GM12878 (cell line): ENCODE results near the gene WNT3A. TPM values are rescaled to one million over a fixed set of nuclear protein-coding genes. Genes with fewer than 3 reads are reported as not detected.

Source experiments
- ATAC-seq: fragments of 200-7000 bp; cut with Tn5 transposase; 3 replicates; pipeline ENCODE4 v1.9.1; 2020; ENCODE audit warnings: mild to moderate bottlenecking, moderate library complexity
- BruUV-seq: library from RNA; stranded (reverse); fragments of 400-500 nt; replicated peaks from 2 replicates; lab custom pipeline; 2021; lab: Mats Ljungman, UMichigan
- CTCF ChIA-PET: fragments of 300-600 bp; sonication (Branson Sonifier 250); formaldehyde crosslinking; extraction: SDS; loops from one replicate; lab custom pipeline; 2021; ENCODE audit warnings: inconsistent platforms; lab: Yijun Ruan, JAX
- POLR2A ChIA-PET: fragments of 350-600 bp; formaldehyde crosslinking; extraction: SDS; loops from one replicate; lab custom pipeline; 2021; ENCODE audit warnings: inconsistent platforms; lab: Charles Lee
- RAD21 ChIA-PET: fragments of 300-600 bp; sonication (Branson Sonifier 250); formaldehyde crosslinking; loops from one replicate; lab custom pipeline; 2023; ENCODE audit warnings: antibody characterized with exemption; ENCODE audit not compliant: unreplicated experiment; lab: Charles Lee
- SMC1A ChIA-PET: fragments of 300-600 bp; sonication (Branson Sonifier 250); formaldehyde crosslinking; loops from one replicate; lab custom pipeline; 2023; ENCODE audit not compliant: unreplicated experiment, uncharacterized antibody; lab: Charles Lee
- DNase-seq: peaks from one replicate; pipeline ENCODE4 v3.0.0-alpha.2; 2011; ENCODE audit warnings: low read depth, low spot score
- FAIRE-seq: peaks from 3 replicates; lab custom pipeline; 2011; peaks lifted over from hg19 to GRCh38; lab: Jason Lieb, UNC
- H2AFZ ChIP-seq: 2 replicates; pipeline ENCODE4 v1.6.0; 2011; ENCODE audit warnings: low read depth, low read length, control low read depth; ENCODE audit not compliant: control insufficient read depth
- H3K27ac ChIP-seq: 2 replicates; pipeline ENCODE4 v1.5.1; 2011; ENCODE audit warnings: control low read depth; ENCODE audit not compliant: control insufficient read depth, insufficient read depth
- H3K27me3 ChIP-seq, 2 experiments: replicated peaks in 1 of 2; 2 replicates each; pipeline versions ENCODE4 v1.6.0 to v1.6.1; 2011; ENCODE audit warnings: low read length in 1 of 2; ENCODE audit not compliant: control insufficient read depth in 2 of 2, insufficient read depth in 2 of 2
- H3K36me3 ChIP-seq, 2 experiments: 2 replicates each; pipeline ENCODE4 v1.5.1; 2011; ENCODE audit warnings: low read length in 1 of 2; ENCODE audit not compliant: control insufficient read depth in 2 of 2, insufficient read depth in 2 of 2
- H3K4me1 ChIP-seq: 2 replicates; pipeline ENCODE4 v1.6.1; 2011; ENCODE audit warnings: mild to moderate bottlenecking, low read length, moderate library complexity, mixed read lengths; ENCODE audit not compliant: control insufficient read depth, insufficient read depth
- H3K4me2 ChIP-seq: 2 replicates; pipeline ENCODE4 v1.6.0; 2011; ENCODE audit warnings: control low read depth; ENCODE audit not compliant: control insufficient read depth, insufficient read depth
- H3K4me3 ChIP-seq: fragments of 200-600 bp; sonication (generic); 2 replicates; pipeline ENCODE4 v1.5.1; 2016
- H3K79me2 ChIP-seq: 2 replicates; pipeline ENCODE4 v1.6.0; 2011; ENCODE audit warnings: low read length; ENCODE audit not compliant: control insufficient read depth, insufficient read depth
- H3K9ac ChIP-seq: 2 replicates; pipeline ENCODE4 v1.8.0; 2011; ENCODE audit warnings: low read length, control low read depth, mixed read lengths; ENCODE audit not compliant: control insufficient read depth, insufficient read depth
- H3K9me3 ChIP-seq: replicated peaks from 3 replicates; pipeline ENCODE4 v1.5.1; 2011; ENCODE audit warnings: mild to moderate bottlenecking, low read length; ENCODE audit not compliant: control insufficient read depth, insufficient read depth
- H4K20me1 ChIP-seq: 2 replicates; pipeline ENCODE4 v1.6.0; 2011; ENCODE audit not compliant: control insufficient read depth, insufficient read depth
- BACH1 ChIP-seq: fragments of 450-650 bp; IDR thresholded peaks from 2 replicates; pipeline ENCODE4 v1.6.1; 2017; ENCODE audit warnings: mild to moderate bottlenecking, borderline replicate concordance
- FOXM1 ChIP-seq: IDR thresholded peaks from 2 replicates; pipeline ENCODE4 v1.6.1; 2012; ENCODE audit warnings: low read depth, mild to moderate bottlenecking, inconsistent platforms, low read length, moderate library complexity
- KLF5 ChIP-seq: fragments of 450-650 bp; IDR thresholded peaks from 2 replicates; pipeline ENCODE4 v1.6.1; 2014; ENCODE audit warnings: mild to moderate bottlenecking; ENCODE audit not compliant: partially characterized antibody
- MEF2A ChIP-seq: IDR thresholded peaks from 2 replicates; pipeline ENCODE4 v1.6.1; 2011; ENCODE audit warnings: low read depth, mild to moderate bottlenecking, low read length, moderate library complexity; ENCODE audit not compliant: insufficient read depth
- PAX5 ChIP-seq: IDR thresholded peaks from 2 replicates; pipeline ENCODE4 v1.6.1; 2011; ENCODE audit warnings: low read depth, low read length, borderline replicate concordance
- PAX8 ChIP-seq: fragments of 450-650 bp; IDR thresholded peaks from 2 replicates; pipeline ENCODE4 v1.6.1; 2017; ENCODE audit warnings: mild to moderate bottlenecking, moderate library complexity
- RAD21 ChIP-seq: IDR thresholded peaks from 2 replicates; pipeline ENCODE4 v1.6.1; 2011; ENCODE audit warnings: mild to moderate bottlenecking, low read depth, low read length, moderate library complexity; ENCODE audit not compliant: insufficient read depth
- RFX5 ChIP-seq: IDR thresholded peaks from 2 replicates; pipeline ENCODE4 v1.6.1; 2011; ENCODE audit warnings: low read depth, low read length, improper control_type of control experiment
- SMAD5 ChIP-seq: IDR thresholded peaks from 2 replicates; pipeline ENCODE4 v1.6.1; 2016; ENCODE audit warnings: antibody characterized with exemption, low read depth
- SPI1 ChIP-seq: IDR thresholded peaks from 2 replicates; pipeline ENCODE4 v1.6.1; 2011; ENCODE audit warnings: low read depth, mild to moderate bottlenecking, low read length, moderate library complexity, borderline replicate concordance; ENCODE audit not compliant: insufficient read depth
- SREBF2 ChIP-seq: IDR thresholded peaks from 2 replicates; pipeline ENCODE4 v1.6.1; 2012; ENCODE audit warnings: mild to moderate bottlenecking, low read length
- STAT3 ChIP-seq: IDR thresholded peaks from 2 replicates; pipeline ENCODE4 v1.6.1; 2011; ENCODE audit warnings: low read depth, low read length, improper control_type of control experiment
- YBX1 ChIP-seq: fragments of 450-650 bp; IDR thresholded peaks from 2 replicates; pipeline ENCODE4 v1.6.1; 2016; ENCODE audit warnings: antibody characterized with exemption
- ZNF24 ChIP-seq: fragments of 450-650 bp; IDR thresholded peaks from 2 replicates; pipeline ENCODE4 v1.6.1; 2017; ENCODE audit warnings: antibody characterized with exemption, mild to moderate bottlenecking
- WGBS: methylation state at CpG from one replicate; pipeline ENCODE4 v1.1.6; 2016; ENCODE audit warnings: low lambda C conversion rate; ENCODE audit not compliant: insufficient replicate concordance, insufficient coverage; ENCODE audit errors: missing lambda C conversion rate; 5-methylcytosine and 5-hydroxymethylcytosine counted together
- in situ Hi-C: fragments of 300-500 bp; cut with MboI; formaldehyde crosslinking; loops from 9 replicates; pipeline ENCODE4 v1.14.3; 2018; ENCODE audit warnings: mixed read lengths
- intact Hi-C: fragments of 100-400 bp; cut with micrococcal nuclease; formaldehyde crosslinking; loops from one replicate; pipeline ENCODE4 v1.14.2; 2022; ENCODE audit not compliant: unreplicated experiment
- polyA plus RNA-seq, 11 experiments: library from polyadenylated mRNA; depleted of rRNA in 4 of 11; unstranded in 6 of 11; stranded (reverse) in 5 of 11; fragments of >200 nt; fragmentation: Nextera tagmentation in 4 of 11; fragmentation: Illumina TruSeq in 1 of 11; extraction: Ambion mirVana in 4 of 11; extraction: Trizol in 1 of 11; gene quantifications; 1 replicate in 1 of 11; 2 replicates in 10 of 11; pipeline versions ENCODE4 v1.2.1 to v1.2.3, GENCODE V29; 2011 to 2016; ENCODE audit warnings: inconsistent platforms in 2 of 11, missing spikeins in 2 of 11, low read depth in 1 of 11
- total RNA-seq, 4 experiments: library from RNA; depleted of rRNA in 3 of 4; stranded (reverse); fragments of >200 nt in 3 of 4; fragmentation: Illumina TruSeq in 1 of 4; extraction: Trizol in 1 of 4; gene quantifications; 2 replicates each; pipeline versions ENCODE4 v1.2.1 to v1.2.3, GENCODE V29; 2013 to 2021
- TF ChIP-seq, protein P1 (sequence below): fragments of 450-650 bp; IDR thresholded peaks from 2 replicates; pipeline ENCODE4 v1.6.1; 2017; ENCODE audit warnings: mild to moderate bottlenecking, moderate library complexity
- TF ChIP-seq, protein P2 (sequence below): fragments of 450-650 bp; IDR thresholded peaks from 2 replicates; pipeline ENCODE4 v1.6.1; 2017; ENCODE audit warnings: mild to moderate bottlenecking
- TF ChIP-seq, protein P3 (sequence below): fragments of 450-650 bp; IDR thresholded peaks from 2 replicates; pipeline ENCODE4 v1.6.1; 2016; ENCODE audit warnings: mild to moderate bottlenecking

Gene WNT3A
- total and polyA plus RNA-seq, 10 of the 15 experiments (the other 5 are each of a cell fraction or from before 2014, with no cell fraction given) = 0.16 TPM; not detected in 9

DNA sequence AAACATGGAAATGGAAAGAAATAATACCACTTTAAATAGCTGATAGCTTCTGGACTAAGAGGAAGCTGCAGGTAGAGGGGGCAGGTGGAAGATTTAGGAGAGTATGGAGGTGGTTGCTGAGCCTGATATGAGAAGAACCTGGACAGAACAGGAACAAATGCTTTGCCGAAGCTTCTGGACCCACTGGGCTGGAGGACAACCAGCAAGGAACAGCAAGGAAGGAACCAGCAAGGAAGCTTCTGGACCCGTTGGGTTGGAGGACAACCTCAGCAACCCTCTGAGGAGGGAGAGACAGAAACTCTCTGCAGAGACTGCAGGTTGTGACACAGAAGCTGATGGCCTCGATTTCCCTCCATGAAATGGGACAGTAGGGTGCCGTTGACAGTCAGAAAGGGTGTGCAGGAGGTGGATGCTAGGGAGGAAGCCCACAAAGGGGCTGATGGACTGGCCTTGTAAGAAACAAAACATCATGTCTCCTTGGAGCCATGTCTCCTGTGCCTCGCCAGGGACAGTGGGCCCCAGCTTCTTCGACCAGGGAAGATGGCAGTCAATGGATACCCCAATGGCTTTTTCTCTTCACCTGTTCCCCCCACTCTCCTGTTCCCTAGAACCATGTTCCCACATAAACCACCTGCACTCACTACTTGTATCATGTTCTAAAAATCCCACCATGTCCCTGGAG is 8.3 kb upstream of the WNT3A start:
- POLR2A ChIA-PET = no interaction called here
- Histone ChIP-seq H3K79me2 (no peaks in the 10 kb centered on the region), H3K9me3 (no peaks in the 10 kb centered on the region; the same call in 2 of the 3 replicates), H3K4me3 (no peak overlapping the region), H3K27ac (no peak overlapping the region), H3K4me1 (no peaks in the 10 kb centered on the region), H4K20me1 (no peaks in the 10 kb centered on the region), H3K36me3 (no peaks in the 10 kb centered on the region), H2AFZ (no peak overlapping the region), H3K4me2 (no peak overlapping the region), H3K27me3 (no peaks in the 10 kb centered on the region; a peak in 1 of 4 replicates), H3K9ac (no peak overlapping the region)
- CTCF ChIA-PET = interaction anchor here (0.6 to 3.7 kb wide), 18 partner anchors 9 to 1168 kb away, joined by 3 to 40 read pairs (median 4); partner anchors contain the start of gene IBA57
- DNase-seq (no peak), ATAC-seq (no peak), FAIRE-seq (no peak)
- WGBS = 24% methylated on average over 6 of the region's 6 CpGs
- SMC1A ChIA-PET = interaction anchor here (1.0 to 1.8 kb wide), 3 partner anchors 12 to 168 kb away, joined by 3 to 5 read pairs (median 4); no protein-coding TSS in a partner anchor
- in situ Hi-C loops = no loop called here
- intact Hi-C loops = loop anchor here (1.0 to 2.0 kb wide), 2 partner anchors 168 to 516 kb away; no protein-coding TSS in a partner anchor
- RAD21 ChIA-PET = interaction anchor here (1.2 to 3.3 kb wide), 3 partner anchors 75 to 168 kb away, joined by 3 to 34 read pairs (median 4); partner anchors contain the start of gene IBA57
- BruUV-seq = no TSS peak
- TF ChIP-seq STAT3 (no peak), ZNF24 (no peak), SMAD5 (no peak), SPI1 (no peak), PAX5 (no peak), SREBF2 (no peak), BACH1 (no peak), PAX8 (no peak), KLF5 (no peak), FOXM1 (no peak), RFX5 (no peak), MEF2A (no peak), RAD21 (no peak), YBX1 (no peak)
- TF ChIP-seq, protein P1, sequence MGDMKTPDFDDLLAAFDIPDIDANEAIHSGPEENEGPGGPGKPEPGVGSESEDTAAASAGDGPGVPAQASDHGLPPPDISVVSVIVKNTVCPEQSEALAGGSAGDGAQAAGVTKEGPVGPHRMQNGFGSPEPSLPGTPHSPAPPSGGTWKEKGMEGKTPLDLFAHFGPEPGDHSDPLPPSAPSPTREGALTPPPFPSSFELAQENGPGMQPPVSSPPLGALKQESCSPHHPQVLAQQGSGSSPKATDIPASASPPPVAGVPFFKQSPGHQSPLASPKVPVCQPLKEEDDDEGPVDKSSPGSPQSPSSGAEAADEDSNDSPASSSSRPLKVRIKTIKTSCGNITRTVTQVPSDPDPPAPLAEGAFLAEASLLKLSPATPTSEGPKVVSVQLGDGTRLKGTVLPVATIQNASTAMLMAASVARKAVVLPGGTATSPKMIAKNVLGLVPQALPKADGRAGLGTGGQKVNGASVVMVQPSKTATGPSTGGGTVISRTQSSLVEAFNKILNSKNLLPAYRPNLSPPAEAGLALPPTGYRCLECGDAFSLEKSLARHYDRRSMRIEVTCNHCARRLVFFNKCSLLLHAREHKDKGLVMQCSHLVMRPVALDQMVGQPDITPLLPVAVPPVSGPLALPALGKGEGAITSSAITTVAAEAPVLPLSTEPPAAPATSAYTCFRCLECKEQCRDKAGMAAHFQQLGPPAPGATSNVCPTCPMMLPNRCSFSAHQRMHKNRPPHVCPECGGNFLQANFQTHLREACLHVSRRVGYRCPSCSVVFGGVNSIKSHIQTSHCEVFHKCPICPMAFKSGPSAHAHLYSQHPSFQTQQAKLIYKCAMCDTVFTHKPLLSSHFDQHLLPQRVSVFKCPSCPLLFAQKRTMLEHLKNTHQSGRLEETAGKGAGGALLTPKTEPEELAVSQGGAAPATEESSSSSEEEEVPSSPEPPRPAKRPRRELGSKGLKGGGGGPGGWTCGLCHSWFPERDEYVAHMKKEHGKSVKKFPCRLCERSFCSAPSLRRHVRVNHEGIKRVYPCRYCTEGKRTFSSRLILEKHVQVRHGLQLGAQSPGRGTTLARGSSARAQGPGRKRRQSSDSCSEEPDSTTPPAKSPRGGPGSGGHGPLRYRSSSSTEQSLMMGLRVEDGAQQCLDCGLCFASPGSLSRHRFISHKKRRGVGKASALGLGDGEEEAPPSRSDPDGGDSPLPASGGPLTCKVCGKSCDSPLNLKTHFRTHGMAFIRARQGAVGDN = no peak
- TF ChIP-seq, protein P2, sequence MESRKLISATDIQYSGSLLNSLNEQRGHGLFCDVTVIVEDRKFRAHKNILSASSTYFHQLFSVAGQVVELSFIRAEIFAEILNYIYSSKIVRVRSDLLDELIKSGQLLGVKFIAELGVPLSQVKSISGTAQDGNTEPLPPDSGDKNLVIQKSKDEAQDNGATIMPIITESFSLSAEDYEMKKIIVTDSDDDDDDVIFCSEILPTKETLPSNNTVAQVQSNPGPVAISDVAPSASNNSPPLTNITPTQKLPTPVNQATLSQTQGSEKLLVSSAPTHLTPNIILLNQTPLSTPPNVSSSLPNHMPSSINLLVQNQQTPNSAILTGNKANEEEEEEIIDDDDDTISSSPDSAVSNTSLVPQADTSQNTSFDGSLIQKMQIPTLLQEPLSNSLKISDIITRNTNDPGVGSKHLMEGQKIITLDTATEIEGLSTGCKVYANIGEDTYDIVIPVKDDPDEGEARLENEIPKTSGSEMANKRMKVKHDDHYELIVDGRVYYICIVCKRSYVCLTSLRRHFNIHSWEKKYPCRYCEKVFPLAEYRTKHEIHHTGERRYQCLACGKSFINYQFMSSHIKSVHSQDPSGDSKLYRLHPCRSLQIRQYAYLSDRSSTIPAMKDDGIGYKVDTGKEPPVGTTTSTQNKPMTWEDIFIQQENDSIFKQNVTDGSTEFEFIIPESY = no peak
- TF ChIP-seq, protein P3, sequence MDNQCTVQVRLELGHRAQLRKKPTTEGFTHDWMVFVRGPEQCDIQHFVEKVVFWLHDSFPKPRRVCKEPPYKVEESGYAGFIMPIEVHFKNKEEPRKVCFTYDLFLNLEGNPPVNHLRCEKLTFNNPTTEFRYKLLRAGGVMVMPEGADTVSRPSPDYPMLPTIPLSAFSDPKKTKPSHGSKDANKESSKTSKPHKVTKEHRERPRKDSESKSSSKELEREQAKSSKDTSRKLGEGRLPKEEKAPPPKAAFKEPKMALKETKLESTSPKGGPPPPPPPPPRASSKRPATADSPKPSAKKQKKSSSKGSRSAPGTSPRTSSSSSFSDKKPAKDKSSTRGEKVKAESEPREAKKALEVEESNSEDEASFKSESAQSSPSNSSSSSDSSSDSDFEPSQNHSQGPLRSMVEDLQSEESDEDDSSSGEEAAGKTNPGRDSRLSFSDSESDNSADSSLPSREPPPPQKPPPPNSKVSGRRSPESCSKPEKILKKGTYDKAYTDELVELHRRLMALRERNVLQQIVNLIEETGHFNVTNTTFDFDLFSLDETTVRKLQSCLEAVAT = no peak
